K562 (cell line): ENCODE results near the gene DKKL1. TPM values are rescaled to one million over a fixed set of nuclear protein-coding genes. Genes with fewer than 3 reads are reported as not detected.

ENCODE experiments used
- ATF3 ChIP-seq, 2 experiments: fragments of 450-650 bp in 1 of 2; sonication (generic) in 1 of 2; formaldehyde crosslinking in 1 of 2; IDR thresholded peaks in 1 of 2; conservative IDR thresholded peaks in 1 of 2; 2 replicates each; pipeline versions ENCODE4 v1.6.1 to v1.8.1; 2016 to 2023; ENCODE audit warnings: mild to moderate bottlenecking in 2 of 2, moderate library complexity in 2 of 2, inconsistent platforms in 1 of 2, missing genetic modification reagents in 1 of 2
- CHD4 ChIP-seq: fragments of 200-600 bp; sonication (generic); IDR thresholded peaks from 3 replicates; pipeline ENCODE4 v1.6.1; 2012; ENCODE audit warnings: low read depth, mild to moderate bottlenecking, mixed read lengths, low read length, inconsistent platforms; ENCODE audit not compliant: insufficient read depth, insufficient replicate concordance, poor library complexity, severe bottlenecking
- DACH1 ChIP-seq: fragments of 450-650 bp; IDR thresholded peaks from 2 replicates; pipeline ENCODE4 v1.6.1; 2018; ENCODE audit not compliant: partially characterized antibody
- IRF9 ChIP-seq: fragments of 450-650 bp; IDR thresholded peaks from 2 replicates; pipeline ENCODE4 v1.6.1; 2016; ENCODE audit warnings: missing biosample characterization, missing genetic modification characterization
- PCBP2 ChIP-seq: fragments of 200-400 bp; formaldehyde crosslinking; IDR thresholded peaks from 2 replicates; pipeline ENCODE4 v1.6.1; 2018; ENCODE audit warnings: low read length, low read depth, mild to moderate bottlenecking, moderate library complexity; ENCODE audit not compliant: poor library complexity, severe bottlenecking
- POLR2AphosphoS2 ChIP-seq: IDR thresholded peaks from 2 replicates; pipeline ENCODE4 v1.6.1; 2012; ENCODE audit warnings: low read length, improper control_type of control experiment
- ZNF184 ChIP-seq: sonication (generic); formaldehyde crosslinking; IDR thresholded peaks from 2 replicates; pipeline ENCODE4 v1.5.0; 2020; ENCODE audit warnings: missing genetic modification reagents
- ZNF512 ChIP-seq: IDR thresholded peaks from 2 replicates; pipeline ENCODE4 v1.6.1; 2016; ENCODE audit warnings: missing genetic modification characterization, missing compliant biosample characterization
- ZNF76 ChIP-seq: fragments of 250-450 bp; sonication (Bioruptor Pico); IDR thresholded peaks from 2 replicates; pipeline ENCODE4 v1.4.0; 2020; ENCODE audit warnings: mild to moderate bottlenecking, moderate library complexity, borderline replicate concordance
- polyA plus RNA-seq, 8 experiments: library from polyadenylated mRNA; depleted of rRNA in 4 of 8; stranded (reverse) in 5 of 8; unstranded in 3 of 8; fragments of >200 nt; fragmentation: Nextera tagmentation in 2 of 8; fragmentation: Illumina TruSeq in 1 of 8; extraction: Ambion mirVana in 2 of 8; extraction: Trizol in 1 of 8; gene quantifications; 2 replicates each; pipeline versions ENCODE4 v1.2.1 to v1.2.3, GENCODE V29; 2011 to 2014; ENCODE audit warnings: inconsistent platforms in 1 of 8, missing spikeins in 1 of 8
- total RNA-seq, 7 experiments: library from RNA; depleted of rRNA in 6 of 7; stranded (reverse); fragments of >200 nt in 6 of 7; fragmentation: Illumina TruSeq in 2 of 7; extraction: Trizol in 2 of 7; gene quantifications; 2 replicates each; pipeline versions ENCODE4 v1.2.1 to v1.2.3, GENCODE V29; 2011 to 2021; ENCODE audit warnings: low replicate concordance in 1 of 7
- TF ChIP-seq, protein P1 (sequence below), 3 experiments: fragments of 200-800 bp in 1 of 3; fragments of 250-450 bp in 1 of 3; fragments of 450-650 bp in 1 of 3; sonication (Bioruptor Pico) in 1 of 3; sonication (Bioruptor generic) in 1 of 3; formaldehyde crosslinking in 1 of 3; IDR thresholded peaks; 2 replicates each; pipeline versions ENCODE4 v1.6.1 to v1.8.0; 2016 to 2022; ENCODE audit warnings: mild to moderate bottlenecking in 2 of 3, missing genetic modification characterization in 2 of 3, missing compliant biosample characterization in 1 of 3, moderate library complexity in 1 of 3
- TF ChIP-seq, protein P2 (sequence below): fragments of 200-400 bp; formaldehyde crosslinking; IDR thresholded peaks from 2 replicates; pipeline ENCODE4 v1.6.1; 2017; ENCODE audit warnings: mild to moderate bottlenecking, low read depth, low read length, moderate library complexity
- TF ChIP-seq, protein P3 (sequence below), 2 experiments: IDR thresholded peaks; 2 replicates each; pipeline ENCODE4 v1.6.1; 2012; ENCODE audit warnings: improper control_type of control experiment in 2 of 2, low read depth in 2 of 2, low read length in 2 of 2, borderline replicate concordance in 1 of 2

Gene DKKL1
- total and polyA plus RNA-seq, 9 of the 15 experiments (the other 6 are each of a cell fraction or from before 2014, with no cell fraction given): 0.15 to 1.7 (median 0.52) TPM

- no peak for TF ChIP-seq POLR2AphosphoS2
- TF ChIP-seq, protein P1, sequence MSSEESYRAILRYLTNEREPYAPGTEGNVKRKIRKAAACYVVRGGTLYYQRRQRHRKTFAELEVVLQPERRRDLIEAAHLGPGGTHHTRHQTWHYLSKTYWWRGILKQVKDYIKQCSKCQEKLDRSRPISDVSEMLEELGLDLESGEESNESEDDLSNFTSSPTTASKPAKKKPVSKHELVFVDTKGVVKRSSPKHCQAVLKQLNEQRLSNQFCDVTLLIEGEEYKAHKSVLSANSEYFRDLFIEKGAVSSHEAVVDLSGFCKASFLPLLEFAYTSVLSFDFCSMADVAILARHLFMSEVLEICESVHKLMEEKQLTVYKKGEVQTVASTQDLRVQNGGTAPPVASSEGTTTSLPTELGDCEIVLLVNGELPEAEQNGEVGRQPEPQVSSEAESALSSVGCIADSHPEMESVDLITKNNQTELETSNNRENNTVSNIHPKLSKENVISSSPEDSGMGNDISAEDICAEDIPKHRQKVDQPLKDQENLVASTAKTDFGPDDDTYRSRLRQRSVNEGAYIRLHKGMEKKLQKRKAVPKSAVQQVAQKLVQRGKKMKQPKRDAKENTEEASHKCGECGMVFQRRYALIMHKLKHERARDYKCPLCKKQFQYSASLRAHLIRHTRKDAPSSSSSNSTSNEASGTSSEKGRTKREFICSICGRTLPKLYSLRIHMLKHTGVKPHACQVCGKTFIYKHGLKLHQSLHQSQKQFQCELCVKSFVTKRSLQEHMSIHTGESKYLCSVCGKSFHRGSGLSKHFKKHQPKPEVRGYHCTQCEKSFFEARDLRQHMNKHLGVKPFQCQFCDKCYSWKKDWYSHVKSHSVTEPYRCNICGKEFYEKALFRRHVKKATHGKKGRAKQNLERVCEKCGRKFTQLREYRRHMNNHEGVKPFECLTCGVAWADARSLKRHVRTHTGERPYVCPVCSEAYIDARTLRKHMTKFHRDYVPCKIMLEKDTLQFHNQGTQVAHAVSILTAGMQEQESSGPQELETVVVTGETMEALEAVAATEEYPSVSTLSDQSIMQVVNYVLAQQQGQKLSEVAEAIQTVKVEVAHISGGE (CRISPR knock-in tag; IDR thresholded peaks at IDR 0.05): 0 out of 6 replicates have a peak, but pooled peaks of 1 of the 3 experiments have one; percentile 31
- no peak for TF ChIP-seq IRF9 (tag)
- no peak for TF ChIP-seq ZNF512
- no peak for TF ChIP-seq PCBP2
- TF ChIP-seq, protein P2, sequence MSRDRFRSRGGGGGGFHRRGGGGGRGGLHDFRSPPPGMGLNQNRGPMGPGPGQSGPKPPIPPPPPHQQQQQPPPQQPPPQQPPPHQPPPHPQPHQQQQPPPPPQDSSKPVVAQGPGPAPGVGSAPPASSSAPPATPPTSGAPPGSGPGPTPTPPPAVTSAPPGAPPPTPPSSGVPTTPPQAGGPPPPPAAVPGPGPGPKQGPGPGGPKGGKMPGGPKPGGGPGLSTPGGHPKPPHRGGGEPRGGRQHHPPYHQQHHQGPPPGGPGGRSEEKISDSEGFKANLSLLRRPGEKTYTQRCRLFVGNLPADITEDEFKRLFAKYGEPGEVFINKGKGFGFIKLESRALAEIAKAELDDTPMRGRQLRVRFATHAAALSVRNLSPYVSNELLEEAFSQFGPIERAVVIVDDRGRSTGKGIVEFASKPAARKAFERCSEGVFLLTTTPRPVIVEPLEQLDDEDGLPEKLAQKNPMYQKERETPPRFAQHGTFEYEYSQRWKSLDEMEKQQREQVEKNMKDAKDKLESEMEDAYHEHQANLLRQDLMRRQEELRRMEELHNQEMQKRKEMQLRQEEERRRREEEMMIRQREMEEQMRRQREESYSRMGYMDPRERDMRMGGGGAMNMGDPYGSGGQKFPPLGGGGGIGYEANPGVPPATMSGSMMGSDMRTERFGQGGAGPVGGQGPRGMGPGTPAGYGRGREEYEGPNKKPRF: no peak
- no peak for TF ChIP-seq CHD4
- no peak for TF ChIP-seq ZNF184 (CRISPR knock-in tag)
- TF ChIP-seq DACH1: no peak
- 0 out of 2 replicates have a peak, but pooled peaks have one; percentile 44 for TF ChIP-seq ZNF76 (CRISPR knock-in tag)
- TF ChIP-seq, protein P3, sequence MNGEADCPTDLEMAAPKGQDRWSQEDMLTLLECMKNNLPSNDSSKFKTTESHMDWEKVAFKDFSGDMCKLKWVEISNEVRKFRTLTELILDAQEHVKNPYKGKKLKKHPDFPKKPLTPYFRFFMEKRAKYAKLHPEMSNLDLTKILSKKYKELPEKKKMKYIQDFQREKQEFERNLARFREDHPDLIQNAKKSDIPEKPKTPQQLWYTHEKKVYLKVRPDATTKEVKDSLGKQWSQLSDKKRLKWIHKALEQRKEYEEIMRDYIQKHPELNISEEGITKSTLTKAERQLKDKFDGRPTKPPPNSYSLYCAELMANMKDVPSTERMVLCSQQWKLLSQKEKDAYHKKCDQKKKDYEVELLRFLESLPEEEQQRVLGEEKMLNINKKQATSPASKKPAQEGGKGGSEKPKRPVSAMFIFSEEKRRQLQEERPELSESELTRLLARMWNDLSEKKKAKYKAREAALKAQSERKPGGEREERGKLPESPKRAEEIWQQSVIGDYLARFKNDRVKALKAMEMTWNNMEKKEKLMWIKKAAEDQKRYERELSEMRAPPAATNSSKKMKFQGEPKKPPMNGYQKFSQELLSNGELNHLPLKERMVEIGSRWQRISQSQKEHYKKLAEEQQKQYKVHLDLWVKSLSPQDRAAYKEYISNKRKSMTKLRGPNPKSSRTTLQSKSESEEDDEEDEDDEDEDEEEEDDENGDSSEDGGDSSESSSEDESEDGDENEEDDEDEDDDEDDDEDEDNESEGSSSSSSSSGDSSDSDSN (IDR thresholded peaks at IDR 0.05; ENCODE audit: borderline replicate concordance in 1 of 2, low read depth in 2 of 2, low read length in 2 of 2): no peak
- peak; percentile 3; the same call in 1 of the 2 replicates for TF ChIP-seq ATF3 (IDR thresholded peaks at IDR 0.05)
- TF ChIP-seq ATF3 (CRISPR knock-in tag; conservative IDR thresholded peaks at IDR 0.05): no peak
Measured at GRCh38 chr19:49408816-49409440, 45.3 kb downstream of the DKKL1 start (continued).
